HEK293 (cell line): ENCODE data around the gene RSKR.
"Not testable (repeated sequence)": the region's sequence is repeated elsewhere in the genome, so short reads cannot be mapped to it uniquely, and the experiment has no call there.

ENCODE experiments used
- CTCF ChIA-PET: fragments of 350-600 bp; formaldehyde crosslinking; extraction: SDS; loops from one replicate; lab custom pipeline; 2021; ENCODE audit warnings: antibody characterized with exemption; lab: Yijun Ruan, JAX
- POLR2A ChIA-PET: fragments of 300-600 bp; formaldehyde crosslinking; extraction: SDS; loops from one replicate; lab custom pipeline; 2020; ENCODE audit warnings: antibody characterized with exemption, inconsistent platforms; lab: Yijun Ruan, JAX
- H3K27ac ChIP-seq: fragments of 200-500 bp; sonication (Bioruptor generic); 2 replicates; pipeline ENCODE4 v1.5.1; 2014; ENCODE audit warnings: low read depth, low read length, control low read depth, inconsistent platforms; ENCODE audit errors: extremely low read depth
- H3K36me3 ChIP-seq, 2 experiments: fragments of 200-500 bp in 1 of 2; sonication (Bioruptor generic) in 1 of 2; 1 replicate in 1 of 2; 2 replicates in 1 of 2; pipeline ENCODE4 v1.5.1; 2014 to 2017; ENCODE audit warnings: inconsistent platforms in 2 of 2, low read length in 2 of 2; ENCODE audit not compliant: control insufficient read depth in 2 of 2, insufficient read depth in 1 of 2
- H3K4me1 ChIP-seq: fragments of 200-500 bp; sonication (Bioruptor generic); 2 replicates; pipeline ENCODE4 v1.5.1; 2014; ENCODE audit warnings: mild to moderate bottlenecking, low read length, inconsistent platforms; ENCODE audit not compliant: control insufficient read depth, insufficient read depth
- H3K4me3 ChIP-seq: 2 replicates; pipeline ENCODE4 v1.5.1; 2011; ENCODE audit warnings: low read depth, mild to moderate bottlenecking, control low read depth, low read length, moderate library complexity
- H3K9me3 ChIP-seq: fragments of 200-500 bp; sonication (Bioruptor generic); 2 replicates; pipeline ENCODE4 v1.5.1; 2014; ENCODE audit warnings: low read depth, low read length, inconsistent platforms; ENCODE audit not compliant: control insufficient read depth, insufficient read depth
- HOXC10 ChIP-seq: sonication (generic); formaldehyde crosslinking; IDR thresholded peaks from 2 replicates; pipeline ENCODE4 v1.8.1; 2023; ENCODE audit warnings: mild to moderate bottlenecking, missing genetic modification reagents
- MYNN ChIP-seq: fragments of 450-650 bp; formaldehyde crosslinking; IDR thresholded peaks from 2 replicates; pipeline ENCODE4 v1.5.1; 2016; ENCODE audit warnings: missing biosample characterization, missing genetic modification characterization, borderline replicate concordance
- OSR2 ChIP-seq: fragments of 450-650 bp; formaldehyde crosslinking; IDR thresholded peaks from 2 replicates; pipeline ENCODE4 v1.5.1; 2016; ENCODE audit warnings: missing biosample characterization, missing genetic modification characterization
- SP2 ChIP-seq: fragments of 450-650 bp; formaldehyde crosslinking; IDR thresholded peaks from 2 replicates; pipeline ENCODE4 v1.5.1; 2016; ENCODE audit warnings: missing biosample characterization, missing genetic modification characterization
- YY1 ChIP-seq: fragments of 450-650 bp; formaldehyde crosslinking; IDR thresholded peaks from 2 replicates; pipeline ENCODE4 v1.5.1; 2018; ENCODE audit warnings: missing biosample characterization, missing genetic modification characterization
- ZBTB10 ChIP-seq: fragments of 450-650 bp; formaldehyde crosslinking; IDR thresholded peaks from 2 replicates; pipeline ENCODE4 v1.5.1; 2016; ENCODE audit warnings: missing biosample characterization, missing genetic modification characterization
- ZBTB7A ChIP-seq: fragments of 450-650 bp; formaldehyde crosslinking; IDR thresholded peaks from 2 replicates; pipeline ENCODE4 v1.5.1; 2016; ENCODE audit warnings: low read depth, missing biosample characterization, missing genetic modification characterization
- ZFP3 ChIP-seq: fragments of 450-650 bp; formaldehyde crosslinking; IDR thresholded peaks from 2 replicates; pipeline ENCODE4 v1.5.1; 2016; ENCODE audit warnings: low read depth, missing biosample characterization, missing genetic modification characterization
- ZNF10 ChIP-seq: fragments of 450-650 bp; formaldehyde crosslinking; IDR thresholded peaks from 2 replicates; pipeline ENCODE4 v1.5.1; 2017; ENCODE audit warnings: missing biosample characterization, missing genetic modification characterization
- ZNF146 ChIP-seq: fragments of 450-650 bp; formaldehyde crosslinking; IDR thresholded peaks from 2 replicates; pipeline ENCODE4 v1.5.1; 2016; ENCODE audit warnings: missing biosample characterization, missing genetic modification characterization
- ZNF16 ChIP-seq: fragments of 450-650 bp; formaldehyde crosslinking; IDR thresholded peaks from 2 replicates; pipeline ENCODE4 v1.5.1; 2016; ENCODE audit warnings: low read depth, missing biosample characterization, missing genetic modification characterization
- ZNF26 ChIP-seq: fragments of 450-650 bp; formaldehyde crosslinking; IDR thresholded peaks from 2 replicates; pipeline ENCODE4 v1.5.1; 2016; ENCODE audit warnings: missing biosample characterization, missing genetic modification characterization
- ZNF311 ChIP-seq: fragments of 450-650 bp; formaldehyde crosslinking; IDR thresholded peaks from 2 replicates; pipeline ENCODE4 v1.5.1; 2017; ENCODE audit warnings: missing biosample characterization, missing genetic modification characterization, borderline replicate concordance
- ZNF404 ChIP-seq: fragments of 450-650 bp; formaldehyde crosslinking; IDR thresholded peaks from 2 replicates; pipeline ENCODE4 v1.5.1; 2017; ENCODE audit warnings: missing biosample characterization, missing genetic modification characterization
- ZNF473 ChIP-seq: fragments of 450-650 bp; formaldehyde crosslinking; IDR thresholded peaks from 2 replicates; pipeline ENCODE4 v1.5.1; 2017; ENCODE audit warnings: missing biosample characterization, missing genetic modification characterization
- ZNF548 ChIP-seq: fragments of 450-650 bp; formaldehyde crosslinking; IDR thresholded peaks from 2 replicates; pipeline ENCODE4 v1.5.1; 2016; ENCODE audit warnings: missing biosample characterization, missing genetic modification characterization
- ZNF645 ChIP-seq: fragments of 450-650 bp; formaldehyde crosslinking; IDR thresholded peaks from 2 replicates; pipeline ENCODE4; 2016; ENCODE audit warnings: missing biosample characterization, missing genetic modification characterization
- ZNF776 ChIP-seq: fragments of 450-650 bp; formaldehyde crosslinking; IDR thresholded peaks from 2 replicates; pipeline ENCODE4 v1.5.0; 2017; ENCODE audit warnings: missing biosample characterization, missing genetic modification characterization, borderline replicate concordance
- ZNF837 ChIP-seq: fragments of 450-650 bp; formaldehyde crosslinking; IDR thresholded peaks from 2 replicates; pipeline ENCODE4 v1.5.1; 2016; ENCODE audit warnings: missing biosample characterization, missing genetic modification characterization
- ZXDB ChIP-seq: fragments of 450-650 bp; formaldehyde crosslinking; IDR thresholded peaks from 2 replicates; pipeline ENCODE4 v1.5.1; 2016; ENCODE audit warnings: missing biosample characterization, missing genetic modification characterization
- TF ChIP-seq, protein P1 (sequence below): sonication (generic); formaldehyde crosslinking; IDR thresholded peaks from 2 replicates; pipeline ENCODE4 v1.8.1; 2022; ENCODE audit warnings: mild to moderate bottlenecking, moderate library complexity, missing genetic modification reagents
- TF ChIP-seq, protein P2 (sequence below): fragments of 450-650 bp; formaldehyde crosslinking; IDR thresholded peaks from 2 replicates; pipeline ENCODE4 v1.5.1; 2017; ENCODE audit warnings: missing biosample characterization, missing genetic modification characterization
- TF ChIP-seq, protein P3 (sequence below): fragments of 450-650 bp; formaldehyde crosslinking; IDR thresholded peaks from 2 replicates; pipeline ENCODE4 v1.5.1; 2016; ENCODE audit warnings: missing biosample characterization, missing genetic modification characterization

The RSKR gene

GRCh38 chr17:28604031-28604430 lies 10.0 kb downstream of the RSKR start:
- H3K27ac ChIP-seq, CTCF ChIA-PET, POLR2A ChIA-PET, H3K9me3 ChIP-seq, H3K4me3 ChIP-seq, H3K4me1 ChIP-seq: not testable (repeated sequence)
- peaks cover 22 to 28% of the 10 kb centered on the region in 2 experiments; a peak in 2 of 3 replicates for H3K36me3 ChIP-seq

- peaks cover 24 to 34% of the 10 kb centered on the region in 2 experiments for H3K36me3 ChIP-seq
- peak overlapping the region; percentile 90 for H3K27ac ChIP-seq
- ChIA-PET POLR2A (interaction anchor here (0.6 to 3.0 kb wide), 18 partner anchors 9 to 126 kb away, joined by 3 to 30 read pairs (median 4); partner anchors contain the start of genes ALDOC, BLTP2, PIGS and RPL23A), CTCF (interaction anchor here (0.6 to 1.0 kb wide), 3 partner anchors 10 to 43 kb away, joined by 3 to 6 read pairs (median 3); no protein-coding TSS in a partner anchor)
- no peaks in the 10 kb centered on the region for H3K4me1 ChIP-seq
- no peaks in the 10 kb centered on the region for H3K9me3 ChIP-seq
- H3K4me3 ChIP-seq: peak overlapping the region; percentile 87
- TF ChIP-seq ZBTB7A (tag by site-specific recombination) (no peak), ZNF645 (tag by site-specific recombination) (no peak), ZNF26 (tag by site-specific recombination) (no peak), ZNF837 (tag by site-specific recombination) (no peak), ZNF404 (tag by site-specific recombination) (no peak), ZNF10 (tag by site-specific recombination) (no peak), YY1 (tag by site-specific recombination) (no peak), ZNF776 (tag by site-specific recombination) (no peak), SP2 (tag by site-specific recombination) (no peak), ZNF473 (tag by site-specific recombination) (no peak), HOXC10 (CRISPR knock-in tag) (no peak), ZNF146 (tag by site-specific recombination) (peak; percentile 23; the same call in 1 of the 2 replicates), OSR2 (tag by site-specific recombination) (0 out of 2 replicates have a peak, but pooled peaks have one; percentile 22), MYNN (tag by site-specific recombination) (no peak), ZNF548 (tag by site-specific recombination) (no peak), ZXDB (tag by site-specific recombination) (no peak), ZNF311 (no peak), ZBTB10 (tag by site-specific recombination) (no peak), ZNF16 (tag by site-specific recombination) (no peak), ZFP3 (tag by site-specific recombination) (no peak)
- TF ChIP-seq, protein P1, sequence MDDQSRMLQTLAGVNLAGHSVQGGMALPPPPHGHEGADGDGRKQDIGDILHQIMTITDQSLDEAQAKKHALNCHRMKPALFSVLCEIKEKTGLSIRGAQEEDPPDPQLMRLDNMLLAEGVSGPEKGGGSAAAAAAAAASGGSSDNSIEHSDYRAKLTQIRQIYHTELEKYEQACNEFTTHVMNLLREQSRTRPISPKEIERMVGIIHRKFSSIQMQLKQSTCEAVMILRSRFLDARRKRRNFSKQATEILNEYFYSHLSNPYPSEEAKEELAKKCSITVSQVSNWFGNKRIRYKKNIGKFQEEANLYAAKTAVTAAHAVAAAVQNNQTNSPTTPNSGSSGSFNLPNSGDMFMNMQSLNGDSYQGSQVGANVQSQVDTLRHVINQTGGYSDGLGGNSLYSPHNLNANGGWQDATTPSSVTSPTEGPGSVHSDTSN (CRISPR knock-in tag): no peak
- TF ChIP-seq, protein P2, sequence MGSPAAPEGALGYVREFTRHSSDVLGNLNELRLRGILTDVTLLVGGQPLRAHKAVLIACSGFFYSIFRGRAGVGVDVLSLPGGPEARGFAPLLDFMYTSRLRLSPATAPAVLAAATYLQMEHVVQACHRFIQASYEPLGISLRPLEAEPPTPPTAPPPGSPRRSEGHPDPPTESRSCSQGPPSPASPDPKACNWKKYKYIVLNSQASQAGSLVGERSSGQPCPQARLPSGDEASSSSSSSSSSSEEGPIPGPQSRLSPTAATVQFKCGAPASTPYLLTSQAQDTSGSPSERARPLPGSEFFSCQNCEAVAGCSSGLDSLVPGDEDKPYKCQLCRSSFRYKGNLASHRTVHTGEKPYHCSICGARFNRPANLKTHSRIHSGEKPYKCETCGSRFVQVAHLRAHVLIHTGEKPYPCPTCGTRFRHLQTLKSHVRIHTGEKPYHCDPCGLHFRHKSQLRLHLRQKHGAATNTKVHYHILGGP (tag by site-specific recombination): no peak
- TF ChIP-seq, protein P3, sequence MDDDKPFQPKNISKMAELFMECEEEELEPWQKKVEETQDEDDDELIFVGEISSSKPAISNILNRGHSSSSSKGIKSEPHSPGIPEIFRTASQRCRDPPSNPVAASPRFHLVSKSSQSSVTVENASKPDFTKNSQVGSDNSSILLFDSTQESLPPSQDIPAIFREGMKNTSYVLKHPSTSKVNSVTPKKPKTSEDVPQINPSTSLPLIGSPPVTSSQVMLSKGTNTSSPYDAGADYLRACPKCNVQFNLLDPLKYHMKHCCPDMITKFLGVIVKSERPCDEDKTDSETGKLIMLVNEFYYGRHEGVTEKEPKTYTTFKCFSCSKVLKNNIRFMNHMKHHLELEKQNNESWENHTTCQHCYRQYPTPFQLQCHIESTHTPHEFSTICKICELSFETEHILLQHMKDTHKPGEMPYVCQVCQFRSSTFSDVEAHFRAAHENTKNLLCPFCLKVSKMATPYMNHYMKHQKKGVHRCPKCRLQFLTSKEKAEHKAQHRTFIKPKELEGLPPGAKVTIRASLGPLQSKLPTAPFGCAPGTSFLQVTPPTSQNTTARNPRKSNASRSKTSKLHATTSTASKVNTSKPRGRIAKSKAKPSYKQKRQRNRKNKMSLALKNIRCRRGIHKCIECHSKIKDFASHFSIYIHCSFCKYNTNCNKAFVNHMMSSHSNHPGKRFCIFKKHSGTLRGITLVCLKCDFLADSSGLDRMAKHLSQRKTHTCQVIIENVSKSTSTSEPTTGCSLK (tag by site-specific recombination): no peak
These were observed 14.4 kb downstream of the RSKR start for GRCh38 chr17:28599311-28600184.
